ENCODE results near the gene SCAPER.
"Not testable (repeated sequence)": the region's sequence is repeated elsewhere in the genome, so short reads cannot be mapped to it uniquely, and the experiment has no call there.

GRCh38 chr15:76873066-76873465, 32.1 kb downstream of the SCAPER start:
- TF ChIP-seq CTCF (IDR thresholded peaks at IDR 0.05; ENCODE audit: low read depth, low read length); EZH2phosphoT487 (IDR thresholded peaks at IDR 0.05; ENCODE audit: low read depth): not testable (repeated sequence)

Measured in OCI-LY3 (cell line).